NCI-H146 treated with DMSO at 0.1 percent for 48 hours (cell line): Measurements from ENCODE around the gene DENND6B.

Experiments used
- DNase-seq: peaks from one replicate; lab custom pipeline; 2025; ENCODE audit not compliant: unreplicated experiment; lab: John Stamatoyannopoulos, UW

Gene DENND6B

GRCh38 chr22:50260801-50261614, 65.8 kb downstream of the DENND6B start:
- no peak for DNase-seq

- no peak for DNase-seq
Measured at GRCh38 chr22:50260434-50260800, 66.4 kb downstream of the DENND6B start.

GRCh38 chr22:50259302-50259701, 67.5 kb downstream of the DENND6B start:
- no peak for DNase-seq
